MM.1S (cell line): ENCODE measurements around the gene CHD6.

ENCODE experiments used
- DNase-seq: peaks from one replicate; pipeline ENCODE4 v3.0.0-alpha.2; 2015
- H2AFZ ChIP-seq: fragments of 300-600 bp; sonication (generic); 2 replicates; pipeline ENCODE4 v1.6.0; 2016; ENCODE audit warnings: antibody characterized with exemption, low read length
- H3F3A ChIP-seq: fragments of 300-600 bp; sonication (generic); 2 replicates; pipeline ENCODE4 v1.6.1; 2016; ENCODE audit warnings: mild to moderate bottlenecking, antibody characterized with exemption, low read length, moderate library complexity, mixed read lengths; ENCODE audit not compliant: insufficient read depth
- H3K27ac ChIP-seq: fragments of 300-600 bp; sonication (generic); 2 replicates; pipeline ENCODE4 v1.5.1; 2016; ENCODE audit warnings: mild to moderate bottlenecking, low read length
- H3K27me3 ChIP-seq: fragments of 300-600 bp; sonication (generic); replicated peaks from 2 replicates; pipeline ENCODE4 v1.6.0; 2016; ENCODE audit warnings: low read length; ENCODE audit not compliant: insufficient read depth
- H3K36me3 ChIP-seq: fragments of 300-600 bp; sonication (generic); replicated peaks from 2 replicates; pipeline ENCODE4 v1.6.1; 2016; ENCODE audit warnings: mild to moderate bottlenecking, low read length, mixed read lengths; ENCODE audit not compliant: insufficient read depth
- H3K4me1 ChIP-seq: fragments of 300-600 bp; sonication (generic); 2 replicates; pipeline ENCODE4 v1.6.1; 2016; ENCODE audit warnings: low read length, mixed read lengths
- H3K4me2 ChIP-seq: fragments of 300-600 bp; sonication (generic); 2 replicates; pipeline ENCODE4 v1.6.0; 2016; ENCODE audit warnings: low read depth, low read length
- H3K4me3 ChIP-seq: fragments of 300-600 bp; sonication (generic); 2 replicates; pipeline ENCODE4 v1.5.1; 2016; ENCODE audit warnings: low read length, mixed read lengths
- H3K79me2 ChIP-seq: fragments of 300-600 bp; sonication (generic); 2 replicates; pipeline ENCODE4 v1.6.1; 2016; ENCODE audit warnings: mixed run types, low read length, mixed read lengths
- H3K9ac ChIP-seq: fragments of 300-600 bp; sonication (generic); 2 replicates; pipeline ENCODE4 v1.6.1; 2016; ENCODE audit warnings: low read length, mixed read lengths
- H3K9me2 ChIP-seq: fragments of 300-600 bp; sonication (generic); replicated peaks from 2 replicates; pipeline ENCODE4 v1.6.1; 2016; ENCODE audit warnings: mild to moderate bottlenecking, low read length, mixed read lengths; ENCODE audit not compliant: insufficient read depth
- H3K9me3 ChIP-seq: fragments of 300-600 bp; sonication (generic); replicated peaks from 2 replicates; pipeline ENCODE4 v1.6.1; 2016; ENCODE audit warnings: mild to moderate bottlenecking, low read length, mixed read lengths; ENCODE audit not compliant: insufficient read depth
- H4K20me1 ChIP-seq: fragments of 300-600 bp; sonication (generic); 2 replicates; pipeline ENCODE4 v1.6.1; 2016; ENCODE audit warnings: mild to moderate bottlenecking, low read length, moderate library complexity, mixed read lengths; ENCODE audit not compliant: insufficient read depth
- EZH2 ChIP-seq: fragments of 300-600 bp; sonication (generic); optimal IDR thresholded peaks from 2 replicates; pipeline ENCODE3; 2017; ENCODE audit warnings: low read depth, mild to moderate bottlenecking, antibody characterized with exemption, low read length, mixed read lengths
- EZH2phosphoT487 ChIP-seq: fragments of 300-600 bp; sonication (generic); IDR thresholded peaks from 2 replicates; pipeline ENCODE4 v1.6.1; 2018; ENCODE audit warnings: antibody characterized with exemption, low read length
- TF ChIP-seq, protein P1 (sequence below): fragments of 300-600 bp; sonication (generic); IDR thresholded peaks from 2 replicates; pipeline ENCODE4 v1.5.1; 2016; ENCODE audit warnings: antibody characterized with exemption, low read length, mixed read lengths

Gene CHD6

DNA sequence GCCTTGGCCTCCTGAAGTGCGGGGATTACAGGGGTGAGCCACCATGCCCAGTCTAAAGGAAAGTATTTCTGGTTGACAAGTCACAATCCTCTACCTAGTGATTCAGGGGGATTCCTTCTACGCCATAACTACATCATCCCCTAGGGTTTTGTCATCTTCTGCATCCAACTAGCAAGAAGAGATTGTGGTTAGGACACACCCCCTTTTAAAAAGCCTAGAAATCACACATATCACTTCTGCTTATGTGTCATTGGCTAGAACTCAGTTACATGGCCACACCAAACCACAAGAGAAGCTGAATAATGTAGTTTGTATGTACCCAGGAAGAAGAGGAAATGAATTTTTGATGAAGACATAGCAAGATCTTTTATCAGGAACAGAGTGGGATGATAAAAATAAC, 14.7 kb upstream of the CHD6 start:
- H3K9me2 ChIP-seq = no peaks in the 10 kb centered on the region
- DNase-seq = no peak
- H2AFZ ChIP-seq = no peak overlapping the region
- H4K20me1 ChIP-seq = no peaks in the 10 kb centered on the region
- no peak overlapping the region for H3K4me2 ChIP-seq
- H3K9ac ChIP-seq = no peak overlapping the region
- no peaks in the 10 kb centered on the region for H3K27me3 ChIP-seq
- TF ChIP-seq, protein P1, sequence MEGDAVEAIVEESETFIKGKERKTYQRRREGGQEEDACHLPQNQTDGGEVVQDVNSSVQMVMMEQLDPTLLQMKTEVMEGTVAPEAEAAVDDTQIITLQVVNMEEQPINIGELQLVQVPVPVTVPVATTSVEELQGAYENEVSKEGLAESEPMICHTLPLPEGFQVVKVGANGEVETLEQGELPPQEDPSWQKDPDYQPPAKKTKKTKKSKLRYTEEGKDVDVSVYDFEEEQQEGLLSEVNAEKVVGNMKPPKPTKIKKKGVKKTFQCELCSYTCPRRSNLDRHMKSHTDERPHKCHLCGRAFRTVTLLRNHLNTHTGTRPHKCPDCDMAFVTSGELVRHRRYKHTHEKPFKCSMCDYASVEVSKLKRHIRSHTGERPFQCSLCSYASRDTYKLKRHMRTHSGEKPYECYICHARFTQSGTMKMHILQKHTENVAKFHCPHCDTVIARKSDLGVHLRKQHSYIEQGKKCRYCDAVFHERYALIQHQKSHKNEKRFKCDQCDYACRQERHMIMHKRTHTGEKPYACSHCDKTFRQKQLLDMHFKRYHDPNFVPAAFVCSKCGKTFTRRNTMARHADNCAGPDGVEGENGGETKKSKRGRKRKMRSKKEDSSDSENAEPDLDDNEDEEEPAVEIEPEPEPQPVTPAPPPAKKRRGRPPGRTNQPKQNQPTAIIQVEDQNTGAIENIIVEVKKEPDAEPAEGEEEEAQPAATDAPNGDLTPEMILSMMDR = no peak
- H3K36me3 ChIP-seq = no peaks in the 10 kb centered on the region
- no peak overlapping the region for H3K4me3 ChIP-seq
- no peaks in the 10 kb centered on the region for H3K4me1 ChIP-seq
- no peaks in the 10 kb centered on the region for H3K9me3 ChIP-seq
- H3K79me2 ChIP-seq = no peaks in the 10 kb centered on the region
- H3F3A ChIP-seq = no peaks in the 10 kb centered on the region
- H3K27ac ChIP-seq = no peak overlapping the region

DNA sequence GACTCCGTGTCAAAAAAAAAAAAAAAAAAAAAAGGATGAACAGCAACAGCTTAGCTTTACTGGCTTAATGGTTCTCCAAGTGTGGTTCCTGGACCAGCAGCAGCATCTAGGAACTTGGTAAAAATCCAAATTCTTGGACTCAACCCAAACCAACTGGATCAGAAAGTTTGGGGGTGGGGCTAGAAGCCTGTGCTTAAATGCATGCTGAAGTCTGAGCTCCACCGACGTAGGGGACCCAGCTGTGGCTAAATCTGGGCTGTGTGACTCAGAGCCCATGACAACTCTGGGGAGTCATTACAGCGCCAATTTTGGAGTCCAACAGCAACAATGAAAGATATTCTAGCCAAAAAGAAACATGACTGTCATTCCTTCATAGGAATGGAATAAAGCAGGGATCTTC, 13.6 kb upstream of the CHD6 start:
- Histone ChIP-seq H3K27ac (no peak overlapping the region), H3K4me3 (no peak overlapping the region), H3K36me3 (no peaks in the 10 kb centered on the region), H3K79me2 (no peaks in the 10 kb centered on the region), H3K9me2 (no peaks in the 10 kb centered on the region), H3K9me3 (no peaks in the 10 kb centered on the region), H3F3A (no peaks in the 10 kb centered on the region), H3K9ac (no peak overlapping the region), H3K4me2 (no peak overlapping the region), H2AFZ (no peak overlapping the region), H4K20me1 (no peaks in the 10 kb centered on the region), H3K27me3 (no peaks in the 10 kb centered on the region), H3K4me1 (no peaks in the 10 kb centered on the region)
- no peak for DNase-seq
- TF ChIP-seq EZH2phosphoT487 (no peak), EZH2 (no peak)
- TF ChIP-seq, protein P1 = no peak

DNA sequence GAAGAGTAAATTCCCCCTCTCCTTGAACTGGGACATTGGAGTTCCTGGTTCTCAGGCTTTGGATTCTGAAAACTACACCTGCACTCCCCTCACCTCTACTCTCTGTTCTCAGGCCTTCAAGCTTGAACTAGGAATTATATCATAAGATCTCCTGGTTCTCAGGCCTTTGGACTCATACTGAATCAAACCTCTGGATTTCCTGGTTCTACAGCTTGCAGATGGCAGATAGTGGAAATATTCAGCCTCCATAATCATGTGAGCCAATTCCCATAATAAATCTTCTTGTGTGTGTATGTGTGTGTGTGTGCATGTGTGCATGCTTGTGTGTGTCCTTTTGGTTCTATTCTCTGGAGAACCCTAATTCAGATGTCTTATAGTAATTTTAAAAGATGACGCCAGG, 12.7 kb upstream of the CHD6 start:
- no peak overlapping the region for H3K27ac ChIP-seq
- no peaks in the 10 kb centered on the region for H3K36me3 ChIP-seq
- H2AFZ ChIP-seq = no peak overlapping the region
- no peaks in the 10 kb centered on the region for H3K9me2 ChIP-seq
- TF ChIP-seq EZH2 (no peak), EZH2phosphoT487 (no peak)
- TF ChIP-seq, protein P1 = no peak
- no peaks in the 10 kb centered on the region for H3K4me1 ChIP-seq
- no peak for DNase-seq
- H3K9me3 ChIP-seq = no peaks in the 10 kb centered on the region
- H3K4me3 ChIP-seq = no peak overlapping the region
- no peak overlapping the region for H3K9ac ChIP-seq
- H3K79me2 ChIP-seq = no peaks in the 10 kb centered on the region
- no peak overlapping the region for H3K4me2 ChIP-seq
- no peaks in the 10 kb centered on the region for H4K20me1 ChIP-seq
- no peaks in the 10 kb centered on the region for H3K27me3 ChIP-seq
- no peaks in the 10 kb centered on the region for H3F3A ChIP-seq
